Fibroblast of peridontal ligament (primary cell): ENCODE results near the gene ABCG2.
"Not testable (repeated sequence)": the region's sequence is repeated elsewhere in the genome, so short reads cannot be mapped to it uniquely, and the experiment has no call there.

Source experiments
- DNase-seq: peaks from one replicate; pipeline ENCODE4 v3.0.0-alpha.2; 2010; ENCODE audit errors: extremely low read depth

The ABCG2 gene

GRCh38 chr4:88166608-88167007 lies 8.2 kb upstream of the ABCG2 start:
- peak; percentile 40 for DNase-seq

DNA sequence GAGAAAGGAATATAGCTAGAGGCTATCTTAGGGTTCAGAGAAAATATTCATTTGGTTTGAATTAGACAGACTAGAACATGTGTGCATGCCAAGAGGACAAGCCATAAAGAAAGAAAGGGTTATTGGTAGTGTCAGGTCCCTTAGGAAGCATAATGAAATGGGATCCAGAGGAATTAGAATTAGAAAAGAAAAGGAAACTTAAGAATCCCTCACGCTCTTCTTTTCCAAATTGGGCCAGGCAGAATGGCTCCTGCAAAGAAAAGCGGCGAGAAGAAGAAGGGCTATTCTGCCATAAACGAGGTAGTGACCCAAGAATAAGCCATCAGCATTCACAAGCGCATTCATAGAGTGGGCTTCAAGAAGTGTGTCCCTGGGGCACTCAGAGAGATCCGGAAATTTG lies 4.9 kb upstream of the ABCG2 start:
- DNase-seq: peak; percentile 27

GRCh38 chr4:88162626-88163025 lies 4.2 kb upstream of the ABCG2 start:
- no peak for DNase-seq

DNA sequence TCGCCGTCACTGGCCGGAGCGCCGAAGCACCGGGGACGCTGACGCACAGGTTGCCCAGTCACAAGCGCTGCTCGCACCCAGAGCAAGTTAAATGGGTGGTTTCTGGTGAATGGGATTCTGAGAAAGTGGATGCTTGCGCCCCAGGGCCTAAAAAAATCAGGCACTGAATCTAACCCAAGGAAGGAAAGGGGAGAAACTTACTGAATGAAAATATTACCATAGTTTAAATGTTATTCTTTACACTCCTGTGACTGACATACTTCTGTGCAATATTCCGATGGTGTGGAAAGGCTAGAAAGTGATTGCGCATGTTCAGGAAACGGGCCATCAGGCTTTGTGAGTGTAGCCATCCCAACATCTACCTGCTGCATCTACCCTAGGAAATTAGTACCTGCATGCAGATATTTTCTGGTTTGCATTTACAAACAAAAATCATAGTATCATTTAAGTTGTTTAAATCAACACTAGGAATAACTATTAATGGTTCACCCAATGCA lies 838 bp upstream of the ABCG2 start:
- DNase-seq: no peak

GRCh38 chr4:88158038-88158488 lies 376 bp downstream of the ABCG2 start:
- no peak for DNase-seq

DNA sequence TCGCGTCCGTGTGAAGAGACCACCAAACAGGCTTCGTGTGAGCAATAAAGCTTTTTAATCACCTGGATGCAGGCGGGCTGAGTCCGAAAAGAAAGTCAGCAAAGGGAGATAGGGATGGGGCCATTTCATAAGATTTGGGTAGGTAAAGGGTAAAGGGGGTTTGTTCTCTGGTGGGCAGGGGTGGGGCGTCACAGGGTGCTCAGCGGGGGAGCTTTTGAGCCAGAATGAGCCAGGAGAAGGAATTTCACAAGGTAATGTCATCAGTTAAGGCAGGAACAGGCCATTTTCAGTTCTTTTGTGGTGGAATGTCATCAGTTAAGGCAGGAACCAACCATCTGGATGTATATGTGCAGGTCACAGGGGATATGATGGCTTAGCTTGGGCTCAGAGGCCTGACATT lies 6.1 kb downstream of the ABCG2 start:
- not testable (repeated sequence) for DNase-seq

- peak; percentile 12 for DNase-seq
Measured at GRCh38 chr4:88148560-88148959, 9.9 kb downstream of the ABCG2 start.

- DNase-seq: no peak
Measured at GRCh38 chr4:88147799-88148217, 10.6 kb downstream of the ABCG2 start.

- no peak for DNase-seq
Measured at GRCh38 chr4:88146891-88147290, 11.5 kb downstream of the ABCG2 start.

DNA sequence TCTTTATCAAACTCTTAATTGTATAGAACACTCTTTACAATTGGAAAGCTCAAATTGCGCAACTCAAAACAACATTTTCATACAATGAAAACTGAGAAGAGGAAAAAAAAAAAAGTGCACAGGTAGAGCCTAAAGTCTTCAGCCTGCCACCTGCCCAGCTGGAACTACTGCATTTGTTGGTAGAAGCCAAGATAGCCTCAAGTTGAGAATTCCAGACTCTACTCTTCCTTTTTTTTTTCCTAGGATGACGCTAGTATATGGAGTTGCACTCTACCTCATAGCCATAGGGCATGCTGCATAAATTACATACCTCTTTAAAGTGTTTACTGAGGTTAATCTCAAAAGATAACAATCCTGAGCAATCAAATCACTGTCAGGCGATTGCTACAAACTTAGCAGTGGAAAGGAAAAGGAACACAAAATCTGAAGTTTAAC lies 13.6 kb downstream of the ABCG2 start:
- no peak for DNase-seq

DNA sequence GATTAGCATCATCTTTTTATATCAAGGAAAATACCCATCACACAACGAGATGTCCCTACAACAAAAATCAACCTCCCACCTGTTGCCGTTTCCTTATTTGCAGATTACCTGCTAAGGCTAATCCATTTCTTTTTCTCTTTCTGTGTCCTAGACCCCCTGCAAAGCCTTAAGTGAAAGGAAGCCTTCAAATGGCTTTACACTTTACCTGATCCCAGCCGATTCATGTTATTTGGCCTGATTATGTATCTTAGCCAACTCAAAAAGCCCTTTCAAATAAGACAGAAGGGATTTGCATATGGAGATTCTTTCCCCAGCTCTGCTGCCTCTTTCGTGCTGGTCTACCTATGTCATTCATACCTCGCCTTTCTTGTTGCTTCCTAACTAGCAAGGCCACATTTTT lies 14.4 kb downstream of the ABCG2 start:
- no peak for DNase-seq

GRCh38 chr4:88143504-88143903 lies 14.9 kb downstream of the ABCG2 start:
- peak; percentile 37 for DNase-seq

DNA sequence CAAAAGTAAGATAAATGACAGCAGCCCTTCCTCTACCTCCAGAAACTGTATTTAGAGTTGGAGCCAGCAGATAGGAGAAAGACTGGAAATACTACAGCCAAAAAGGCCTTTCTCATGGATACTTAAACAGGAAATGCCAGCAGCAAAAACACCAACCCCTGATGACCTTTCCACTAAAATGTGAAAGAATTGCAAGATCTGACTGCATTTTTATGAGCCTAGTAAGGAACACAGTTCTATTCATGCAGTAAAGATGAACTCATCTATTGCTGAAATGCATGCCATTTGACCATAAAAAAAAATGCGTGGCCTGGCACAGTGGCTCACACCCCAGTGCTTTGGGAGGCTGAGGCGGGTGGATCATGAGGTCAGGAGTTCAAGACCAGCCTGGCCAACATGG lies 19.9 kb downstream of the ABCG2 start:
- DNase-seq: peak; percentile 91

- peak; percentile 27 for DNase-seq
Measured at GRCh38 chr4:88137112-88137511, 21.3 kb downstream of the ABCG2 start.

- no peak for DNase-seq
Measured at GRCh38 chr4:88136249-88136648, 22.2 kb downstream of the ABCG2 start.

GRCh38 chr4:88135356-88135663 lies 23.1 kb downstream of the ABCG2 start:
- DNase-seq: no peak

- no peak for DNase-seq
Measured at GRCh38 chr4:88134536-88135355, 23.7 kb downstream of the ABCG2 start.

GRCh38 chr4:88134111-88134510 lies 24.3 kb downstream of the ABCG2 start:
- no peak for DNase-seq

- DNase-seq: no peak
Measured at GRCh38 chr4:88130544-88131305, 27.7 kb downstream of the ABCG2 start.

DNA sequence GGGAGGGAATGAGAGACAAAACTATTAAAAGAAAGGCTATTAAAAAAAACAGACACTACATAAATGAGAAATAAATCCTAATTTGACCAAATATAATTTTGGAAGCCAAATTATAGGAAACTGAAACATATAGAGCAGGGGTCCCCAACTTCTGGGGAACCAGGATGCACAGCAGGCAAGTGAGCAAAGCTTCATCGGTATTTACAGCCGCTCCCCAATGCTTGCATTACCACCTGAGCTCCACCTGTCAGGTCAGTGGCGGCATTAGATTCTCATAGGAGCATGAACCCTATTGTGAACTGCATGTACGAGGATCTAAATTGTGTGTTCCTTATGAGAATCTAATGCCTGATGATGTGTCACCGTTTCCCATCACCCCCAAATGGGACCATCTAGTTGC lies 28.4 kb downstream of the ABCG2 start:
- DNase-seq: no peak

DNA sequence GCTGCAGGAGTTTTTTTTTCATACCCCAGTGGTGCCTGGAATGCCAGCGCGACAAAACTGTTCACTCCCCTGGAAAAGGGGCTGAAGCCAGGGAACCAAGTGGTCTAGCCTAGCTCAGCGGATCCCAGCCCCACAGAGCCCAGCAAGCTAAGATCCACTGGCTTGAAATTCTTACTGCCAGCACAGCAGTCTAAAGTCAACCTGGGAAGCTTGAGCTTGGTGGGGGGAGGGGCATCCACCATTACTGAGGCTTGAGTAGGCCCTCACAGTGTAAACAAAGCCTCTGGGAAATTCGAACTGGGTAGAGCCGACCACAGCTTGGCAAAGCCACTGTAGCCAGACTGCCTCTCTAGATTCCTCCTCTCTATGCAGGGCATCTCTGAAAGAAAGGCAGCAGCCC lies 36.2 kb downstream of the ABCG2 start:
- peak; percentile 55 for DNase-seq

- no peak for DNase-seq
Measured at GRCh38 chr4:88119943-88120342, 38.5 kb downstream of the ABCG2 start.

- no peak for DNase-seq
Measured at GRCh38 chr4:88115587-88115986, 42.9 kb downstream of the ABCG2 start.
